Astrocyte (in vitro differentiated cells and primary cell): ENCODE measurements around the gene ANKRD11. TPM values are rescaled to one million over a fixed set of nuclear protein-coding genes. Genes with fewer than 3 reads are reported as not detected.

Source experiments
- DNase-seq: peaks from one replicate; pipeline ENCODE4 v3.0.0-alpha.2; 2010; ENCODE audit warnings: low read depth
- FAIRE-seq: peaks from 2 replicates; lab custom pipeline; 2011; peaks lifted over from hg19 to GRCh38; lab: Jason Lieb, UNC
- H2AFZ ChIP-seq: 2 replicates; pipeline ENCODE4 v1.6.0; 2012; ENCODE audit warnings: low read depth, low read length, inconsistent platforms
- H3K27ac ChIP-seq: 2 replicates; pipeline ENCODE4 v1.5.1; 2011; ENCODE audit warnings: low read depth, low read length, inconsistent platforms
- H3K27me3 ChIP-seq: 2 replicates; pipeline ENCODE4 v1.6.0; 2011; ENCODE audit warnings: low read length, inconsistent platforms; ENCODE audit not compliant: insufficient read depth
- H3K36me3 ChIP-seq: 2 replicates; pipeline ENCODE4 v1.5.1; 2011; ENCODE audit warnings: low read length, inconsistent platforms; ENCODE audit not compliant: insufficient read depth
- H3K4me1 ChIP-seq: 2 replicates; pipeline ENCODE4 v1.5.1; 2011; ENCODE audit warnings: low read length, inconsistent platforms; ENCODE audit not compliant: insufficient read depth
- H3K4me2 ChIP-seq: 2 replicates; pipeline ENCODE4 v1.6.0; 2012; ENCODE audit warnings: low read length, inconsistent platforms
- H3K4me3 ChIP-seq: 2 replicates; pipeline ENCODE4 v1.5.1; 2011; ENCODE audit warnings: low read depth, mild to moderate bottlenecking, low read length, inconsistent platforms; ENCODE audit not compliant: insufficient read depth
- H3K79me2 ChIP-seq: 2 replicates; pipeline ENCODE4 v1.6.0; 2012; ENCODE audit warnings: mild to moderate bottlenecking, low read length, inconsistent platforms; ENCODE audit not compliant: insufficient read depth
- H3K9ac ChIP-seq: 2 replicates; pipeline ENCODE4 v1.6.0; 2012; ENCODE audit warnings: mild to moderate bottlenecking, low read length, inconsistent platforms
- H3K9me3 ChIP-seq: 2 replicates; pipeline ENCODE4 v1.5.1; 2012; ENCODE audit warnings: low read depth, mild to moderate bottlenecking, low read length, inconsistent platforms; ENCODE audit not compliant: insufficient read depth
- H4K20me1 ChIP-seq: 2 replicates; pipeline ENCODE4 v1.6.0; 2012; ENCODE audit warnings: low read length, inconsistent platforms; ENCODE audit not compliant: insufficient read depth
- H3K27ac Mint-ChIP-seq: one replicate; pipeline ENCODE4 v1.8.0; 2021; ENCODE audit warnings: mild to moderate bottlenecking, mixed read lengths; ENCODE audit not compliant: unreplicated experiment
- H3K27me3 Mint-ChIP-seq: one replicate; pipeline ENCODE4 v1.8.0; 2021; ENCODE audit warnings: low read depth, mixed read lengths; ENCODE audit not compliant: unreplicated experiment
- H3K36me3 Mint-ChIP-seq: one replicate; pipeline ENCODE4 v1.8.0; 2021; ENCODE audit warnings: low read depth, mixed read lengths; ENCODE audit not compliant: unreplicated experiment
- H3K4me1 Mint-ChIP-seq: one replicate; pipeline ENCODE4 v1.8.0; 2021; ENCODE audit warnings: low read depth, mixed read lengths; ENCODE audit not compliant: unreplicated experiment
- H3K4me3 Mint-ChIP-seq: one replicate; pipeline ENCODE4 v1.8.0; 2021; ENCODE audit warnings: mild to moderate bottlenecking, moderate library complexity, mixed read lengths; ENCODE audit not compliant: unreplicated experiment
- H3K9me3 Mint-ChIP-seq: one replicate; pipeline ENCODE4 v1.8.0; 2021; ENCODE audit warnings: mild to moderate bottlenecking, mixed read lengths; ENCODE audit not compliant: unreplicated experiment
- CTCF ChIP-seq: IDR thresholded peaks from 2 replicates; pipeline ENCODE4 v1.5.1; 2011; ENCODE audit warnings: low read depth, mild to moderate bottlenecking, inconsistent platforms, low read length, moderate library complexity; ENCODE audit not compliant: insufficient read depth
- EZH2 ChIP-seq: IDR thresholded peaks from 2 replicates; pipeline ENCODE4 v1.6.1; 2012; ENCODE audit warnings: mild to moderate bottlenecking, low read length, inconsistent platforms; ENCODE audit not compliant: insufficient read depth
- total RNA-seq: library from RNA; stranded (reverse); gene quantifications from 2 replicates; pipeline ENCODE4 v1.2.1, GENCODE V29; 2021

ANKRD11 gene
- total RNA-seq, 1 donor from 2014 or later = 213 TPM

GRCh38 chr16:89341697-89342694 lies 148.4 kb downstream of the ANKRD11 start:
- H2AFZ ChIP-seq = no peak overlapping the region
- Mint-ChIP-seq H3K27me3 (no peaks in the 10 kb centered on the region), H3K36me3 (peaks cover 7% of the 10 kb centered on the region), H3K9me3 (no peaks in the 10 kb centered on the region), H3K27ac (peak overlapping the region; percentile 12), H3K4me1 (peaks cover 58% of the 10 kb centered on the region), H3K4me3 (no peak overlapping the region)
- no peaks in the 10 kb centered on the region for H3K36me3 ChIP-seq
- no peak overlapping the region for H3K4me3 ChIP-seq
- TF ChIP-seq CTCF (no peak), EZH2 (no peak)
- H3K4me2 ChIP-seq = no peak overlapping the region
- no peak for DNase-seq
- peaks cover 24% of the 10 kb centered on the region for H3K4me1 ChIP-seq
- no peaks in the 10 kb centered on the region for H3K9me3 ChIP-seq
- H3K79me2 ChIP-seq = peaks cover 99% of the 10 kb centered on the region
- H4K20me1 ChIP-seq = peaks cover 98% of the 10 kb centered on the region
- H3K9ac ChIP-seq = no peak overlapping the region
- no peaks in the 10 kb centered on the region for H3K27me3 ChIP-seq
- FAIRE-seq = no peak
- H3K27ac ChIP-seq = no peak overlapping the region

- no peaks in the 10 kb centered on the region for H3K36me3 ChIP-seq
- peaks cover 99% of the 10 kb centered on the region for H3K79me2 ChIP-seq
- TF ChIP-seq EZH2 = no peak
- TF ChIP-seq CTCF = no peak
- no peak overlapping the region for H3K9ac ChIP-seq
- Mint-ChIP-seq H3K9me3 (no peaks in the 10 kb centered on the region), H3K4me3 (no peak overlapping the region), H3K27ac (peak overlapping the region; percentile 12), H3K36me3 (peaks cover 4% of the 10 kb centered on the region), H3K27me3 (no peaks in the 10 kb centered on the region), H3K4me1 (peaks cover 50% of the 10 kb centered on the region)
- H3K4me2 ChIP-seq = no peak overlapping the region
- DNase-seq = no peak
- no peaks in the 10 kb centered on the region for H3K9me3 ChIP-seq
- no peak overlapping the region for H3K4me3 ChIP-seq
- H3K27ac ChIP-seq = no peak overlapping the region
- H4K20me1 ChIP-seq = peaks cover 98% of the 10 kb centered on the region
- no peaks in the 10 kb centered on the region for H3K27me3 ChIP-seq
- H2AFZ ChIP-seq = no peak overlapping the region
- peaks cover 22% of the 10 kb centered on the region for H3K4me1 ChIP-seq
- FAIRE-seq = no peak
These were observed 149.1 kb downstream of the ANKRD11 start for GRCh38 chr16:89341279-89341678.

- no peak for FAIRE-seq
- Histone ChIP-seq H3K4me3 (no peak overlapping the region), H4K20me1 (peaks cover 98% of the 10 kb centered on the region), H2AFZ (no peak overlapping the region), H3K9me3 (no peaks in the 10 kb centered on the region), H3K79me2 (peaks cover 99% of the 10 kb centered on the region), H3K9ac (no peak overlapping the region), H3K27me3 (no peaks in the 10 kb centered on the region), H3K4me1 (peaks cover 27% of the 10 kb centered on the region), H3K27ac (no peak overlapping the region), H3K4me2 (no peak overlapping the region), H3K36me3 (no peaks in the 10 kb centered on the region)
- DNase-seq = no peak
- Mint-ChIP-seq H3K4me3 (no peak overlapping the region), H3K27ac (peak overlapping the region; percentile 35), H3K9me3 (no peaks in the 10 kb centered on the region), H3K36me3 (peaks cover 2% of the 10 kb centered on the region), H3K4me1 (peaks cover 38% of the 10 kb centered on the region), H3K27me3 (no peaks in the 10 kb centered on the region)
- TF ChIP-seq CTCF (no peak), EZH2 (no peak)
These were observed 151.5 kb downstream of the ANKRD11 start for GRCh38 chr16:89338863-89339262.
